ENCODE measurements around the gene TTLL6. TPM values are rescaled to one million over a fixed set of nuclear protein-coding genes. Genes with fewer than 3 reads are reported as not detected.

The TTLL6 gene
- total RNA-seq, 2 donors from 2014 or later, result 0.26 TPM; not detected in 1

GRCh38 chr17:48757524-48757961 lies 59.5 kb downstream of the TTLL6 start:
- H3K9me3 ChIP-seq, result no peaks in the 10 kb centered on the region
- no peak overlapping the region for H3K4me3 ChIP-seq
- no peak for TF ChIP-seq POLR2A (IDR thresholded peaks at IDR 0.05)
- TF ChIP-seq, protein P1, sequence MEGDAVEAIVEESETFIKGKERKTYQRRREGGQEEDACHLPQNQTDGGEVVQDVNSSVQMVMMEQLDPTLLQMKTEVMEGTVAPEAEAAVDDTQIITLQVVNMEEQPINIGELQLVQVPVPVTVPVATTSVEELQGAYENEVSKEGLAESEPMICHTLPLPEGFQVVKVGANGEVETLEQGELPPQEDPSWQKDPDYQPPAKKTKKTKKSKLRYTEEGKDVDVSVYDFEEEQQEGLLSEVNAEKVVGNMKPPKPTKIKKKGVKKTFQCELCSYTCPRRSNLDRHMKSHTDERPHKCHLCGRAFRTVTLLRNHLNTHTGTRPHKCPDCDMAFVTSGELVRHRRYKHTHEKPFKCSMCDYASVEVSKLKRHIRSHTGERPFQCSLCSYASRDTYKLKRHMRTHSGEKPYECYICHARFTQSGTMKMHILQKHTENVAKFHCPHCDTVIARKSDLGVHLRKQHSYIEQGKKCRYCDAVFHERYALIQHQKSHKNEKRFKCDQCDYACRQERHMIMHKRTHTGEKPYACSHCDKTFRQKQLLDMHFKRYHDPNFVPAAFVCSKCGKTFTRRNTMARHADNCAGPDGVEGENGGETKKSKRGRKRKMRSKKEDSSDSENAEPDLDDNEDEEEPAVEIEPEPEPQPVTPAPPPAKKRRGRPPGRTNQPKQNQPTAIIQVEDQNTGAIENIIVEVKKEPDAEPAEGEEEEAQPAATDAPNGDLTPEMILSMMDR (IDR thresholded peaks at IDR 0.05), result no peak
- ATAC-seq (no peak), DNase-seq (no peak)
- peaks cover 0 to 30% of the 10 kb centered on the region in 2 donors for H3K27me3 ChIP-seq
- H3K36me3 ChIP-seq (replicated peaks in 1 of 2; ENCODE audit: insufficient read depth in 1 of 2, low read depth in 2 of 2), result no peaks in the 10 kb centered on the region
- intact Hi-C loops (cut with DNase I), result no loop called here
- 48 to 54% methylated on average over 2 of the region's 2 CpGs for WGBS, 2 donors
- H3K4me1 ChIP-seq, result peaks cover 17% of the 10 kb centered on the region
- H3K27ac ChIP-seq, result no peak overlapping the region

DNA sequence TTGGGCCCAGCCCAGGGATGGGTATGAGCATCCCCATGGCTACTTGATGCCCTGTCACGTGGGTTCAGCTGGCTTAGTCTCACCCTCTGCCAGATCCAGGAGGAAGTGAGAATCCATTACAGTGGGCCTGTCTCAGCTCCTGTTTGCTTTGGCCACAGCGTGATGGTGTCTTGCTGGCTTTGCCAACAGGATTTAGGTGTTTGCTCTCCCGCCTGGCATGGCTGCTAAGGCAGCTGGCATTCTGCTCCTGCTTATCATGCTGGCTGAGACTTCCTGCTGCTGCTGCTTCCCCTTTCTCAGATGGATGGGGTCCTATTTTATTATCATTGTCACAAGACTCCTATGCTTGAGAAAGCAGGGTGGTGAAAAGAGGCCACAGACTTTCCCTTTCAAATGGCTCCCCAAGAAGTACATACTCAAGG lies 60.2 kb downstream of the TTLL6 start:
- Histone ChIP-seq H3K27ac (no peak overlapping the region), H3K4me1 (peaks cover 17% of the 10 kb centered on the region), H3K4me3 (no peak overlapping the region), H3K27me3 (peaks cover 0 to 34% of the 10 kb centered on the region in 2 donors), H3K9me3 (no peaks in the 10 kb centered on the region), H3K36me3 (replicated peaks in 1 of 2; ENCODE audit: insufficient read depth in 1 of 2, low read depth in 2 of 2) (no peaks in the 10 kb centered on the region)
- TF ChIP-seq POLR2A (IDR thresholded peaks at IDR 0.05), result no peak
- TF ChIP-seq, protein P1 (IDR thresholded peaks at IDR 0.05), result no peak
- 31 to 33% methylated on average over 1 to 3 of the region's 3 CpGs for WGBS, 2 donors
- intact Hi-C loops (cut with DNase I), result no loop called here
- DNase-seq (peak in 1 of 4 donors; percentile 11), ATAC-seq (no peak)

GRCh38 chr17:48755356-48755755 lies 61.7 kb downstream of the TTLL6 start:
- intact Hi-C loops (cut with DNase I), result no loop called here
- Histone ChIP-seq H3K36me3 (replicated peaks in 1 of 2; ENCODE audit: insufficient read depth in 1 of 2, low read depth in 2 of 2) (no peaks in the 10 kb centered on the region), H3K27ac (no peak overlapping the region), H3K4me3 (no peak overlapping the region), H3K4me1 (peaks cover 17% of the 10 kb centered on the region), H3K27me3 (peaks cover 0 to 47% of the 10 kb centered on the region in 2 donors), H3K9me3 (no peaks in the 10 kb centered on the region)
- DNase-seq, result no peak
- TF ChIP-seq POLR2A (IDR thresholded peaks at IDR 0.05), result no peak
- TF ChIP-seq, protein P1 (IDR thresholded peaks at IDR 0.05), result no peak
- WGBS, 2 donors, result 15 to 18% methylated on average over 8 of the region's 8 CpGs
- ATAC-seq, result no peak

GRCh38 chr17:48754500-48755261 lies 62.3 kb downstream of the TTLL6 start:
- 5 to 10% methylated on average over 19 to 52 of the region's 52 CpGs for WGBS, 2 donors

More at GRCh38 chr17:48754500-48755261, 62.3 kb downstream of the TTLL6 start:
- Histone ChIP-seq H3K9me3 (no peaks in the 10 kb centered on the region), H3K36me3 (replicated peaks in 1 of 2; ENCODE audit: insufficient read depth in 1 of 2, low read depth in 2 of 2) (no peaks in the 10 kb centered on the region), H3K4me1 (peaks cover 17% of the 10 kb centered on the region), H3K27ac (no peak overlapping the region), H3K4me3 (no peak overlapping the region), H3K27me3 (peaks cover 0 to 54% of the 10 kb centered on the region in 2 donors)
- no peak for ATAC-seq
- TF ChIP-seq, protein P1 (IDR thresholded peaks at IDR 0.05), result no peak
- TF ChIP-seq POLR2A (IDR thresholded peaks at IDR 0.05), result no peak
- intact Hi-C loops (cut with DNase I), result no loop called here
- DNase-seq, result no peak

Measured in body of pancreas (tissue), 4 donors.